SK-N-DZ (cell line): ENCODE data around the gene NCKAP1.
"Not testable (repeated sequence)": the region's sequence is repeated elsewhere in the genome, so short reads cannot be mapped to it uniquely, and the experiment has no call there.

Source experiments
- DNase-seq: peaks from one replicate; pipeline ENCODE4 v3.0.0-alpha.2; 2015; ENCODE audit warnings: low spot score
- small RNA-seq, 2 experiments: library from RNA; depleted of rRNA; stranded (forward); fragments of <200 nt; gene quantifications; one replicate each; pipeline ENCODE3, GENCODE V24; 2014

Gene NCKAP1

DNA sequence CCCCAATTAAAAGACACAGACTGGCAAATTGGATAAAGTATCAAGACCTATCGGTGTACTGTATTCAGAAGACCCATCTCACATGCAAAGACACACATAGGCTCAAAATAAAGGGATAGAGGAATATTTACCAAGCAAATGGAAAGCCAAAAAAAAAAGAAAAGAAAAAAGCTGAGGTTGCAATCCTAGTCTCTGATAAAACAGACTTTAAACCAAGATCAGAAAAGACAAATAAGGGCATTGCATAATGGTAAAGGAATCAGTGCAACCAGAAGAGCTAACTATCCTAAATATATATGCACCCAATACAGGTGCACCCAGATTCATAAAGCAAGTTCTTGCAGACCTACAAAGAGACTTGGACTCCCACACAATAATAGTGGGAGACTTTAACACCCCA, 161.6 kb downstream of the NCKAP1 start:
- DNase-seq: not testable (repeated sequence)

DNA sequence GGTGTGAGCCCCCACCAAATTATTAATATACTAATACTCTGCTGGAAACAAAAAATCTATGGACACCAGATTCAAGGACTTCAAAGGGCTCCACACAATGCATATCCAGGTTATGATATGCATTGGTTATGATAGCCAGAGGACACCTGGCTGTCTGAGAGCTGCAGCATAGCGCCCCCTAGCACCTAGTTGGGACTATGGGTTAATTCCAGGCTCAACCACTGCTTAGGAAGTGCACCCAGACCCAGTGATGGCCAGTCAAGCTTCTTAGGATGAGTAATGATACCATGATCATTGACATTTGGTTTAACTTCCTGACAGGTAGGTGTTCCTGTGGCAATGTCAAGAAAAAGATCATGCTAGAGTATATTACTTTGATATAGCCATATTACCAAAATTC, 168.0 kb downstream of the NCKAP1 start:
- DNase-seq: peak; percentile 26

DNA sequence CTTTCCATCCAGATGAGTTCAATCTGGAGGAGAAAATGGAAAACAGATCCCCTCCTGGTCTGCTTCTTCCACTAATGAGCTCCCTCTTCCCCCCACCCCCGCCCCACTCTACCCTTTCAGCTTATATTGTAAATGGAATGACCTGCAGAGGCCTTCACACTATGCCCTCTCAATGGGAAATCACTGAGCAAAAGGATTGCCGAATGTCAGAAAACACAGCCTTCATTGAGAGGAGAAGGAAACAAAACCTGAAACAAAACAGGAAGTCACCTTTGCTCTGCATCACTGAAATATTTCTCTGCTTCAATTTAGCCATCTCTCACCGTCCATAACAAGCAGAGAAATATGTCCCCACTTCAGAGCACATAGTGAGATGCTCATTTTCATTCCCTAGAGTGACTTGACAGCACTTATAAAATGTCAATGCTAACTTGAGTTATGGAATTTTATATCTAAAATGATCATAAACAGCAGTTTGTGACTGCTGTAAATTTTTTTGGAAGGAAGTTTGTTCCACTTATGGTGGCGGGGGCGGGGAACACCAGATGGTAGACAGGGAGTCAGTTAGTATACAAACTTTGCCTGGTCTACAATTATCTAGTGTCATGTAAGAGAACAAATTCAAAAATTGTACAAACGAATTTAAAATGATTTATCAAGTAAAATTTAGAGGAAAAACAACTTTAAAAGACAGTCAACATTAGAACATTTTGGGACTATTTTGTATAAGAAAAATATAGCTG, 170.0 kb downstream of the NCKAP1 start:
- DNase-seq: peak; percentile 74

DNA sequence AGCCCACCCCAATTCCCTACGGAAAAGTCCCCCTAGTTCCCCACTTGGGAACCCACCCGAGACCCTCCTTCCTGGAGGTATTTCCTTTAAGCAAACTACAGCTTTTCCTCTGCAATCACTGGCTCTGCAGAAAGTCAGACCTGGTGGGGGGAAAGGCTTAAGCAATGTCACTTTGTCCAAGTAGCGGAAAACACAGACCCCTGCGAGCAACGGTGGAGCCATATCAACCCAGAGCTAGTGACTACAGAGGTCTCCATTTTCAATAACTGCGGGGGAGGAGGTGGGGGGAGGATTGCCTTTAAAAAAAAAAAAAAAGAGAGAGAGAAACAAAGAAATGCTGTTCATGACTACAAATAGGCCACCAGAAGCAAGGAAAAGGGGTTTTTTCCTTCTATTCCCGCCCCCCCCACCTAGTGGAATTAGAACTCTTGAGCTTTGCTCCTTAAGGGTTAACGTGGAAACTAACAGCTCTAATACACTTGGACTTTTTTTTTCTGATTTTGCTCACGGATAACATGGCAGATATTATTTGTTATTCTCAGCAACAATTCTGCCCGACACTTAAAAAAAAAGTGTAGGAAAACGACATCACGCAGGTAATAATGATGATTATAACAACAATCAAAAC, 170.7 kb downstream of the NCKAP1 start:
- peak; percentile 62 for DNase-seq

DNA sequence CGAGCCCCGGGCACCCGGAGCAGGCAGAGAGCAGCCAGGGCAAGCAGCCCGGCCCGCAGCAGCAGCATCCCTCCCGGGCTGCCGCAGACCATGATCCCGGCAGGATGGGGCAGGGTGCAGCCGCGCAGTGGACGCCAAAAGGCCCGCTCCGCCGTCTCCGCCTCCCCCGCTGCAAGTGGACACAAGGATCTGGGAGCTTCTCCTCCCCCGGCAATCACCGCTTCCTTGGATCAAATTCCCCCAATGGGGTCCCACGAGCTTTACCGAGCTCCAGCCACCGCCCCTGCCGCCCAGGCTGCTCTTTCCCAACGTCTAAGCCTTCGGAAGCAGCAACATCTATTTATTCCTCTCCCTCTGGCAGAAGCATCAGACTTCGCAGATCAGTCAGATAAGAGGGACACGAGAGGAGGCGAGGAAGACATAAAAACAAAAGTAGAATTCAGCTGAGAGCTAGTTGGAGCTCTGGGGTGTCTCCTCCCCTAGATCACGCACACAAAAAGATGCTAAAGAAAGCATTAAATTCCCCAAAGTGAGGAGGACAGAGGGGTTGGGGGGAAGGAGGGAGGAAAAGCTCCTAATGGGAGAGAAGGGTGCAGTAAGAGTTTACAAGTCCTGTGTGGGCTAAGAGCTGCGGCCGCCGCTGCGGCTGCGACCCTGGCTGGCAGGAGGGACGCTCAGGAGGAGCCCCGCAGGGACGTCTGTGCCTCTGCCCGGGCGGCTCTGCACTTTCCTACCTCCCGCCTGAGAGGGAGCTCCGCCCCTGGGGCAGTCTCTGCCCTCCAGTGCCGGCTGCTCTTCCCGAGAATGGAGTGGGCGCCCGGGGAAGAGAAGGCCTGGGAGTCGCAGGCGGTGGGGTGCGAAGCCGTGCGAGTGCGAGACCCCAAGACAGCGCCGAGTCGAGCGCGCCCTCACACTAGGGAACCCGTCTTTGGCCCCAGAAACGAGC, 171.5 kb downstream of the NCKAP1 start, which contains the start of gene FRZB:
TSS of gene FRZB (minus strand) at position 177 of the 946 bp plus-strand sequence. CDS start at position 92, 85 bp downstream.
- peak; percentile 86 for DNase-seq

DNA sequence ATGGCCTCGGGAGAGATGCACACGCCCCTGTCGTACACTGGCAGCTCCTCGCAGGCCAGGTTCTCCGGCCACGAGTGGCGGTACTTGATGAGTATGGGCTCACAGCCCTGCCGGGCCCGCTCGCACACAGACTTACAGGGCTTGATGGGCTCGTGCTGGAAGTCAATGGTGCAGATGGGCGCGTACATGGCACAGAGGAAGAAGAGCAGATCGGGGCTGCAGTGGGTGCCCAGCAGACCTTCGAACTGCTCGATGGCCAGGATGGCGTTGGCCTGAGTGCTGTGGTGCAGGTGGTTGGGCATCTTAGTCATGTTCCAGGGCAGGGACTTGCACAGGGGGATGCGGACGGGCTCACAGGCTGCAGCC, 172.2 kb downstream of the NCKAP1 start:
- DNase-seq: peak; percentile 60

DNA sequence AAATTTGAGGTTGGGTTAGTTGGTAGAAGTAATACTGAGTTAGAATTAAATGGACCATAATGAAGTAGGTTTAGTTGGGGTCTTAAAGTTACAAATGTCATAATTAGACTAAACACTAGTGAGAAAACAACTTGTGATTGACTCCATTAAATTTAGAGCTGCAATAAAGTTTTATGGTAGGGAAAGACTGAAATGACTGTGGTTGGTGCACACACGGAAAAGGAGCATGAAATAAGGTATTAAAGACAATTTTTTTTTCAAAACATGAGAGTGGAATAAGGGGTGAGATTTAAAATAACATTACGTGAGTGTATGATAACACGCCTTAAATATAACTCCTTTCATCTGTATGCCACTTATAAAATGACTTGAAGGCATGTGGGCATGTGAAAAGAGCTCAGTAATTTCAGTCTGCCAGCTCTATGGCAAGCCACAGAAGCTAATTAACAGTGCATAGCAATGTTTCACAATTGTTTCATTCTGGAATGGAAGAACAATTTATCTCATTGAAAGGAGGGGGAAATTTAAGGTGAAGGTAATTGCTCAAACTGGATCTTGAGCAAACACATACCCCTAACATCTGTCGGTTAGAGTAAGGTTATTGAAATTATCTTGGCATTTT, 173.2 kb downstream of the NCKAP1 start:
- no peak for DNase-seq

DNA sequence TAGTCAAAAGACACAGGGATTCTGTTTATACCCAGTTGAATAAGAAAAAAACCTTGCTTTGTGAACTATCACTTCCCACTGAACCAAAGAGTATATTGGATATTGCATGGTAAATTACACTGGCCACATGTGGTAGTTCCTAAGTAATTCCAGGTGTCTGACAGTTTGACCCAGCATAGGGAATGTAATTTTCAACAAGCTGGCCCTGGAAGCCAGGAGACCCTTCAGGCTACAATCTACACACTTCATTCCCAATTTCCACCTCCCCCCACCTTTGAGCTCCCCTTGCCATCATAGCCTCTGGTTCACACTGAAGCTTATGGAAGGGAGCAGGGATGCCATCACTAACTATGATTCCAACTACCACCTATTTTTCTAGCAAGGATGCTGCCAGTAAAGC, 174.6 kb downstream of the NCKAP1 start:
- no peak for DNase-seq

DNA sequence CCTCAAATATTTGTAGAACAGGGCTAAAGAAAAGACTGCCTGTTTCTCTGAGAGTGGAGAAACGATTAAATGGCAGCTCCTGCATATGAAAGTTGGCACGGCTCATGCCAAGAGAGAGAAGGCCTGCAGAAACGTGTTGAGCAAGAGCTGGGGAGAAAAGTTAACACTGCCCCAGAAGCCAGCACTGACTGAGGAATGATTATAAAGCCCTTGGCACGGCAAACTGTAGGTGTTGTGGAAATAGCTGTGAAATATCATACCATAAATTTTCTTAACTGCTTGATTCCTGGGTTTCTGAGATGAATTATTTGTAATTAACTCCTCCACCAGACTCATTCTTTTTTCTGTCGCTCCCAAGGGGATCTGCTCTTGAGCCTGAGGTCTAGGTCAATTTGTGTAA, 176.2 kb downstream of the NCKAP1 start:
- DNase-seq: no peak

DNA sequence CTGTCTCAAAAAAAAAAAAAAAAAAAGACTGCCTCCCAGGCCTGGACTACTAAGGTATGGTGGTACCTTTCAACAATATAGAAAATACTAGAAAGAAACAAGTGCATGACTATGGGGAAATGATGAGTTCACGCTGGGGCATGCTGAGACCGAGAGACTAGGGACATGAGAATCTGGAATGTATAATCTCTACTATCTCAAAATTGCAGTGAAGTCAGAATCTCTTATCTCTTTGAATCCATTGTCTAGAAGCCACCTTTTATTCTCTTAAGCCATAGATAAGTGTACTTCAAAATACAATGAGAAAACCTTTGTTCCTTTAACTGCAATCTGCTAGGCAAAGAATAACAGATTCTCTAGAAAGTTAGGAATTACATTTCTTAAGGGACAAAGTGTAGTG, 177.4 kb downstream of the NCKAP1 start:
- no peak for DNase-seq

Small RNA genes within 50 kb of the gene (small RNA-seq; reads per million reads assigned to genes)
- 0 reads per million in 2 experiments for gene RF00019
- gene RF00599: 0 reads per million in 2 experiments
- 0 reads per million in 2 experiments for gene RNU6-1122P
